Heart left ventricle (tissue), 16 donors: ENCODE data around the gene THBS4. TPM values are rescaled to one million over a fixed set of nuclear protein-coding genes. Genes with fewer than 3 reads are reported as not detected.

ENCODE experiments used
- ATAC-seq, 4 donors: fragments of 200-7000 bp; cut with Tn5 transposase; one replicate each; pipeline ENCODE4 v1.9.1; 2020 to 2022; ENCODE audit warnings: moderate library complexity in 4 of 4, mild to moderate bottlenecking in 3 of 4, moderate number of reproducible peaks in 1 of 4
- DNase-seq, 5 donors: peaks; one replicate each; pipeline ENCODE4 v3.0.0-alpha.2; 2020
- H3K27ac ChIP-seq, 12 donors: fragments of 200-600 bp; sonication (generic) in 4 of 12; one replicate each; pipeline versions ENCODE4 v1.5.0 to v1.8.0; 2016 to 2022; ENCODE audit warnings: mild to moderate bottlenecking in 2 of 12
- H3K27me3 ChIP-seq, 9 donors: fragments of 200-600 bp; sonication (generic) in 2 of 9; one replicate each; pipeline versions ENCODE4 v1.5.1 to v1.8.0; 2016 to 2022; ENCODE audit warnings: mild to moderate bottlenecking in 3 of 9
- H3K36me3 ChIP-seq, 9 donors: fragments of 200-600 bp; sonication (generic) in 2 of 9; one replicate each; pipeline versions ENCODE4 v1.5.0 to v1.8.0; 2018 to 2022; ENCODE audit warnings: mild to moderate bottlenecking in 2 of 9
- H3K4me1 ChIP-seq, 12 donors: fragments of 200-600 bp; sonication (generic) in 4 of 12; one replicate each; pipeline versions ENCODE4 v1.5.0 to v1.8.0; 2016 to 2022; ENCODE audit warnings: mild to moderate bottlenecking in 3 of 12
- H3K4me3 ChIP-seq, 12 donors: fragments of 200-600 bp; sonication (generic) in 4 of 12; one replicate each; pipeline versions ENCODE4 v1.5.0 to v1.8.0; 2017 to 2022; ENCODE audit warnings: mild to moderate bottlenecking in 9 of 12, moderate library complexity in 4 of 12
- H3K9me3 ChIP-seq, 12 donors: fragments of 200-600 bp; sonication (generic) in 4 of 12; one replicate each; pipeline versions ENCODE4 v1.5.0 to v1.8.0; 2016 to 2022; ENCODE audit warnings: mild to moderate bottlenecking in 1 of 12
- POLR2A ChIP-seq, 2 donors: fragments of 450-650 bp; IDR thresholded peaks; one replicate each; pipeline ENCODE4 v1.6.1; 2017; ENCODE audit warnings: antibody characterized with exemption in 2 of 2, mild to moderate bottlenecking in 2 of 2, moderate library complexity in 2 of 2
- WGBS, 4 donors: extraction: QIAGEN DNeasy Blood & Tissue Kit in 2 of 4; methylation state at CpG; one replicate each; pipeline versions ENCODE4 v1.1.5 to v1.1.7; 2013 to 2018; 5-methylcytosine and 5-hydroxymethylcytosine counted together
- intact Hi-C, 10 donors: fragments of 100-400 bp; cut with DNase I; formaldehyde crosslinking; loops; one replicate each; pipeline versions ENCODE4 v1.11.1 to v1.14.2; 2022
- polyA plus RNA-seq, 2 donors: library from polyadenylated mRNA; stranded (reverse); fragments of 200-250 nt; gene quantifications; one replicate each; pipeline ENCODE4 v1.2.3, GENCODE V29; 2013
- total RNA-seq, 9 donors: library from RNA; depleted of rRNA in 2 of 9; stranded (reverse); fragments of >200 nt in 2 of 9; fragmentation: NEBNext Ultra II Directional in 3 of 9; extraction: Animal tissue kit (Norgen Biotek cat#: 25700) in 3 of 9; gene quantifications; one replicate each; pipeline versions ENCODE4 v1.1.0 to v1.2.4, GENCODE V29; 2016 to 2023
- TF ChIP-seq, protein P1 (sequence below), 12 donors: fragments of 200-600 bp; sonication (generic) in 4 of 12; IDR thresholded peaks; one replicate each; pipeline versions ENCODE4 v1.5.0 to v1.8.0; 2018 to 2022; ENCODE audit warnings: antibody characterized with exemption in 12 of 12, mild to moderate bottlenecking in 5 of 12
- donor health status: ischemic (EF 13 %, LVEDD 7.1; RV severe dilation, severe dysfunction).
- donor health status: healthy with polysubstance abuse.
- donor health status: DM: no; HTN: yes; CAD: no.
- donor health status: DM: no; HTN: no; CAD: no.
- donor health status: ischemic (EF 25% LVEDD 6.9; RV normal size, moderate dysfunction).
- donor health status: ischemic (EF 25% LVEDD 5.7; RV mildly dilated, moderate dysfunction).
- donor health status: healthy.
- donor health status: DM: yes; HTN: yes; CAD: no.
- donor health status: ischemic (EF 35%, LVEDD 5.7; RV mildly dilated, moderate dysfunction).
- donor health status: nonischemic (EF 11% LVEDD 7.7; RV severe dilation, severe dysfunction).
- donor health status: DM: yes; HTN: yes; CAD: no.
- donor health status: PGD.
- donor health status: ischemic (EF 29% LVEDD 5.4; RV normal size, mild dysfunction).
- donor health status: nonischemic (EF 23%, LVEDD 6.1; RV moderate dilation, normal function).

Gene THBS4
- total and polyA plus RNA-seq, 11 donors, result 38.6 to 266 (median 73.9) TPM

GRCh38 chr5:80026841-80027240, 8.3 kb upstream of the THBS4 start:
- Histone ChIP-seq H3K4me3 (no peak overlapping the region), H3K4me1 (no peaks in the 10 kb centered on the region), H3K36me3 (no peaks in the 10 kb centered on the region), H3K27me3 (no peaks in the 10 kb centered on the region), H3K9me3 (no peaks in the 10 kb centered on the region), H3K27ac (no peak overlapping the region)
- no peak for TF ChIP-seq POLR2A (IDR thresholded peaks at IDR 0.05)
- TF ChIP-seq, protein P1, sequence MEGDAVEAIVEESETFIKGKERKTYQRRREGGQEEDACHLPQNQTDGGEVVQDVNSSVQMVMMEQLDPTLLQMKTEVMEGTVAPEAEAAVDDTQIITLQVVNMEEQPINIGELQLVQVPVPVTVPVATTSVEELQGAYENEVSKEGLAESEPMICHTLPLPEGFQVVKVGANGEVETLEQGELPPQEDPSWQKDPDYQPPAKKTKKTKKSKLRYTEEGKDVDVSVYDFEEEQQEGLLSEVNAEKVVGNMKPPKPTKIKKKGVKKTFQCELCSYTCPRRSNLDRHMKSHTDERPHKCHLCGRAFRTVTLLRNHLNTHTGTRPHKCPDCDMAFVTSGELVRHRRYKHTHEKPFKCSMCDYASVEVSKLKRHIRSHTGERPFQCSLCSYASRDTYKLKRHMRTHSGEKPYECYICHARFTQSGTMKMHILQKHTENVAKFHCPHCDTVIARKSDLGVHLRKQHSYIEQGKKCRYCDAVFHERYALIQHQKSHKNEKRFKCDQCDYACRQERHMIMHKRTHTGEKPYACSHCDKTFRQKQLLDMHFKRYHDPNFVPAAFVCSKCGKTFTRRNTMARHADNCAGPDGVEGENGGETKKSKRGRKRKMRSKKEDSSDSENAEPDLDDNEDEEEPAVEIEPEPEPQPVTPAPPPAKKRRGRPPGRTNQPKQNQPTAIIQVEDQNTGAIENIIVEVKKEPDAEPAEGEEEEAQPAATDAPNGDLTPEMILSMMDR (IDR thresholded peaks at IDR 0.05), result no peak
- DNase-seq (no peak), ATAC-seq (no peak)
- intact Hi-C loops, result no loop called here

DNA sequence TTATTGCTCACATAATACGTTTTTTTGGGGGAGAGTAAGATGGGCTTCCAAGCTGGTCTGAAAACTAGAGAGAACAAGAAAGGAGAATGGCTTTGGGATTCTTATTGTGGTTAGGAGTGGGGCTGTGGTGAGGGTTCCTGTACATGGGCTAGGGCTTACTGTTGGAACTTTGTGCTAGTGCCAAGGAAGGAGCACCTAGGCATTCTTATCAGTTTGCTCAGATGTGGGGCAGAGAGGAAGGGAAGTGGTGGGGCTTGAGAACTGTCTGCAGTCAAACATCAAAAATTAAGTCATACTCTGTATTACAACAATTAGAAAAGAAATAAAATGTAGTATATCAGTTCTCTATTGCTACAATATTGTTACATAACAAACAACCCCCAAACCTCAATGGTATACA, 4.0 kb upstream of the THBS4 start:
- 78 to 87% (median 85%) methylated on average over 1 of the region's 1 CpG for WGBS, 4 donors
- Histone ChIP-seq H3K4me3 (no peak overlapping the region), H3K4me1 (peaks cover 0 to 12% (median 0%) of the 10 kb centered on the region in 12 donors), H3K9me3 (no peaks in the 10 kb centered on the region), H3K27ac (no peak overlapping the region), H3K27me3 (peaks cover 0 to 32% (median 15%) of the 10 kb centered on the region in 9 donors), H3K36me3 (no peaks in the 10 kb centered on the region)
- intact Hi-C loops, result no loop called here
- ATAC-seq (no peak), DNase-seq (no peak)
- TF ChIP-seq, protein P1 (IDR thresholded peaks at IDR 0.05), result no peak
- TF ChIP-seq POLR2A (IDR thresholded peaks at IDR 0.05), result no peak

GRCh38 chr5:80033513-80033912, 1.6 kb upstream of the THBS4 start:
- no peak for DNase-seq
- H3K9me3 ChIP-seq, result no peaks in the 10 kb centered on the region
- no peak overlapping the region for H3K4me3 ChIP-seq
- intact Hi-C loops, result no loop called here
- no peaks in the 10 kb centered on the region for H3K36me3 ChIP-seq
- peaks cover 0 to 12% (median 0%) of the 10 kb centered on the region in 12 donors for H3K4me1 ChIP-seq
- TF ChIP-seq, protein P1 (IDR thresholded peaks at IDR 0.05), result no peak
- TF ChIP-seq POLR2A (IDR thresholded peaks at IDR 0.05), result no peak
- no peak for ATAC-seq
- H3K27ac ChIP-seq, result no peak overlapping the region
- peaks cover 0 to 46% (median 20%) of the 10 kb centered on the region in 9 donors for H3K27me3 ChIP-seq

- WGBS, 4 donors, result 40 to 55% (median 46%) methylated on average over 8 of the region's 8 CpGs
- no peaks in the 10 kb centered on the region for H3K36me3 ChIP-seq
- peak overlapping the region in 11 of 12 donors; percentile 20 to 84 (median 52) for H3K27ac ChIP-seq
- no peak for DNase-seq
- H3K4me3 ChIP-seq, result peak overlapping the region in 11 of 12 donors; percentile 4 to 65 (median 59)
- H3K9me3 ChIP-seq, result no peaks in the 10 kb centered on the region
- intact Hi-C loops, result no loop called here
- ATAC-seq, result no peak
- TF ChIP-seq, protein P1 (IDR thresholded peaks at IDR 0.05), result no peak
- TF ChIP-seq POLR2A (IDR thresholded peaks at IDR 0.05), result no peak
- H3K4me1 ChIP-seq, result peaks cover 0 to 12% (median 0%) of the 10 kb centered on the region in 12 donors
- H3K27me3 ChIP-seq, result peaks cover 0 to 46% (median 20%) of the 10 kb centered on the region in 9 donors
These were observed 589 bp upstream of the THBS4 start for GRCh38 chr5:80034559-80034958.
